Stimulated activated CD4-positive, alpha-beta T cell treated with anti-CD3 and anti-CD28 coated beads, TNF-alpha, amount 100 ng/mL, for 48 hours (primary cell): ENCODE data around the gene VPS8.
"Not testable (repeated sequence)": the region's sequence is repeated elsewhere in the genome, so short reads cannot be mapped to it uniquely, and the experiment has no call there.

Experiments
- DNase-seq, 3 donors: peaks; one replicate each; pipeline ENCODE4 v3.0.0-alpha.2; 2020; ENCODE audit warnings: low read depth in 3 of 3

Gene VPS8

DNA sequence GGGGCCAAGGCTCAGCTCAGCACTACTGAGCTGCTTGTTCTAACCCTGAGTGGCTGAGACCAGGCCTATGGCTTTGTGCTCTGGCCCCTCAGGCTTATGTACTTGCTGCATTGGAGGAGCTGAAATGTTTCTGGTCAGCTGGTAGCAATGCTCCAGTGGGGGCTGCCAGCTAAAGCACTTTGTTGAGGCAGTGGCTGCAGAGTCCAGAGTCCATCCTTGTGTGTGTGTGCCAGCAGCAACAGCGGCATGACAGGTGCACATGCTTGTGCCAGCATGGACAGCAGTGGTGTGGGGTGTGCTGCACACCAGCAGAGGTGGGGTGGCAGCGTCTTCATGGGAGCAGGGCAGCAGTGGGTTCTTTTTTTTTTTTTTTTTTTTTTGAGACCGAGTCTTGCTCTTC lies 169.1 kb downstream of the VPS8 start:
- DNase-seq = no peak

DNA sequence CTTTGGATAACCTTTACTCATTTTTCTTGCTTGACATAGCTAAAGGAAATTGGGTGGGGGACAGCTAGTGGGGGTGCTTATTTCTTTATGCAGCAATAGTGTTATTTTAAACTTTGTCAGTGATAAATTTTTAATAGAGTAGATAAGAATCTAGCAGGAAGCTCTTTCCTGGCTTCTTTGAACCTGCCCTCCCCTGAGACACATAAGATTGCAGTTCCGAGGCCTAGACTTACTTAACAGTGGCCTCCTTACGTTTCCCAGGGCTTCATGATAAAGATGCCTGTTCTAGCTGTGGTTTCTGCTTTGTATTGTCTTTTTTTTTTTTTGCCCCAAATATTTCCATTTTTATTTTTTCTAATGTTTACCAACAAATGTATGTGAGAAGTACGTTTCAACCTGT lies 170.1 kb downstream of the VPS8 start:
- DNase-seq = no peak

DNA sequence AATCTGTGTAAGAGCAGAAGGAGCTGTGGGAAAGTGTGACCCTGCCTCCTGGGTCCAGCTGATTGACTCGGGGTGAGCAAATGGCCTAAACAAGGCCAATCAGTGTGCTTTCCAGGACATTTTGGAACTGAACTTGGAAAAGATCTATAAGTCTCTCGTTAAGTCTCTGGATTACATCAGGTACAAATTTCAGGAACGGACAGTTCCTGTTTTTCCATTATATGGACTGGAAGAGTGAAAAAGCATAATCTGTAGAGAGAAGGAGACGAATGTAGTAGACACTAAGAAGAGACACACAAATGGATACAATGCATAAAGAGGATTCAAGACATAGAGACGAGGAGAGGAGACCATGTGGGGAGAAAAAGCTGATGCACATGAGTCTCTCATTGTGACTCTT lies 173.6 kb downstream of the VPS8 start:
- DNase-seq = no peak

DNA sequence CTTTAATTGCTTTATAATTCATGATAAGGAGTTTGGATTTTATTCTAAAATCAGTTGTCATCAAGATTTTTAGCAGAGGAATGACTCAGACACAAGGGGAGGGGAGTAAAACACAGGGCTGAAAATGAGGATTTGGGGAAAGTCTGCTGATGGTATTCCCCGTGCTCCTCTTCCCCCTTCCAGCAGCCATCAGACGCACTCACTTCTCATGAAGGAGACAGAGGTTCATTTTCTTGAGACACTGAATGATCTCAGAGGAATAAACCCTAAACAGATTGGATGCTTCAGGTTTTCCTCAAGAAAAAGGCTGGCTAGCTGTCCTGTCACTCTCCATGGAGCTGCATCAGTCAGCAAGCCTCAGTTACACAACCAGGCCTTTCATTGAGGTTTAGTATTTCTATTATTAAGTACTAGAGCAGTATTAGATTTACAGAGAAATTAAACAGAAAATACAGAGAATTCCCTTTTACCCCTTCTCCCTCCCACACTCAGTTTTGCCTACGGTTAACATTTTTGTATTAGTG lies 174.5 kb downstream of the VPS8 start:
- DNase-seq = no peak

DNA sequence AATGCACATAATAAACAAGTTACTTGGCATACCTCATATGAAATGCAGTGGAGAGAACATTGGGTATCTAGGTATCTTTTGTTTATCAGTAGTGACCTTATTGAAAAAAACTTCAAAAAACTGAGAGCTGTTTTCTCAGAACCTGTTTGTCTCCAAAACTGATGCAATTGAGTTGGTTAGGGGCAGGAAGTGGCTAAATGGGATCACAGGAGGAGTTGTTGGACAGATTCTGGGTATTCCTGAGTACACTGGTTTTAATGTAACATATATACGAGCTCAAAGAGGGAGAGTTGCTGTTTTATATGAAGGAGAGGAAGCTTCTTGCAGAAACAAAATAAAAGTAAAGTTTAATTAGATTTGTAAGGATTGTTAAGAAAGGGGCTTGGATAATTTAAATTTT lies 181.4 kb downstream of the VPS8 start:
- no peak for DNase-seq

DNA sequence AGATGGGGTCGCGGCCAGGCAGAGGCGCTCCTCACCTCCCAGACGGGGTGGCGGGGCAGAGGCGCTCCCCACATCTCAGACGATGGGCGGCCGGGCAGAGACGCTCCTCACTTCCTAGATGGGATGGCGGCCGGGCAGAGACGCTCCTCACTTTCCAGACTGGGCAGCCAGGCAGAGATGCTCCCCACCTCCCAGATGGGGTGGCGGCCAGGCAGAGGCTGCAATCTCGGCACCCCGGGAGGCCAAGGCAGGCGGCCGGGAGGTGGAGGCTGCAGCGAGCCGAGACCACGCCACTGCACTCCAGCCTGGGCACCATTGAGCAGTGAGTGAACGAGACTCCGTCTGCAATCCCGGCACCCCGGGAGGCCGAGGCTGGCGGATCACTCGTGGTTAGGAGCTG lies 191.9 kb downstream of the VPS8 start:
- DNase-seq = not testable (repeated sequence)

DNA sequence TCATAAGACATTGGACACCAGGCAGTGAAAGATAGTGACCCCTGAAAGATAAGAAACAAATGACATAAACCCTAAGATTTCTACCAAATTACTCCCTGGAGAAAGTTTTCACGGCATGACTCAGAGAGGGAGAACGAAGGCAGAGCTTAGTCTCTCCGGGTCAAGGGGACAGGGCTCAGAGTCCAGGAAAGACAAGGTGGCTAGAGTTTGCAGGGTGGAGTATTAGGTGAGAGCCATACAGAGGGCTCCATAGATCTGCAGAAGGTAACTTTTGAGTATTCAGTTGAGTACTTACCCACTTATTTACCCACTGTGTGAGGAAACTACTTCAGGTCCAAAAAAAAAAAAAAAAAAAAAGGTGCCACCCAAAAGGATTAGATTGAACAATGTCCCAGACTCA lies 197.7 kb downstream of the VPS8 start:
- no peak for DNase-seq

DNA sequence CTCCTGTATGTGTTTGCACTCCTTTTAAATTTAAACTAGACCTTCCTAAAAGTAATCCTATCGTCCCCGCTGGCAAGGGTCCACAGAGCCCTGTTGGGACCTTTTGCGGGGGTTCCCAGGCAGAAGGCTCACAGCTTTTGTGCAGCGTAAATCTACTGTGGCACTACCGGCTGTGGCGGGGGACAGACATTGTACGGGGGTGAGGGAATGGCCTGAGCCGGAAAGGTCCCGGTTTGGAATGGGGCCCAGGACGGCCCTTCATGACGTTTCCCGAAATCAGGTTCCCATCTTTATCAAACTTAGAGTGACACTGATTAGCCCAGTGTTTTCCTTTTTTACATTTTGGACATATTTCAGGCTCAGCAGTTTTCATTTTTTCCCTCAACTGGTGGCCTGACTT lies 205.6 kb downstream of the VPS8 start:
- not testable (repeated sequence) for DNase-seq

DNA sequence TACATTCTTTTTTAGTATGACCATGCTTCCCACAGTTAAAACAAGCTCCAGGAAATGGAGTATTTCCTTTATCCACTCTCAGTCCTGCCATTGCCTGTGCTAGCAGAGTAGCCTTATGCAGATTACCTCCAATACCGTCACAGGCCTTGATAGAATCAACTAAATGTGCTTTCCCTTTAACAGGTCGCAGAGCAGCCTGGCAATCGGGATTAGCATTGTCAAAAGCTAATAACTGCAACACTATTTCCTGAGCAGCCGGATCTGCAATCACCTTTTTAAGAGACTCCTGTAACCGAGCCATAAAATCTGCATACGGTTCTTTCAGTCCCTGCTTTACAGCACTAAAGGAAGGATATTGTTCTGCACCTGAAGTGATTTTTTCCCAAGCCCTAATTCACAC lies 206.0 kb downstream of the VPS8 start:
- not testable (repeated sequence) for DNase-seq

DNA sequence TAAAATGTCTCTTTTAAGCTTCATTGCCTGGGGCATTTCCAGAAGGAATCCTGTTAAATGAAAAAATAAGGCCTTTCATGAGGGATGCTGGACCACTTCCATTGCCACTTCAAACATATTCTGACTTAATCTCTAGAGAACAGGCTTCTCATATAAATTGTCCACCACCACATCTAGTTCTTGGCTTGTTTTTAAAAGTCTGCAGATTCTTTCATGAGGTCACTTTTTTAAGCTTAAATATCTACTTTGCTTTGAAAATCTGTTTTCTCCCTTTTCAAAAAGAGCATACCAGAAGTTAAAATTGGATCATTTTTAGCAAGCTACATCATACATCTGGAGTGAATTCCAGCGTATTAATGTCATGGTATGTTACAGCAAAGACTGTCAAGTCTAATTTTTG lies 209.3 kb downstream of the VPS8 start:
- no peak for DNase-seq

DNA sequence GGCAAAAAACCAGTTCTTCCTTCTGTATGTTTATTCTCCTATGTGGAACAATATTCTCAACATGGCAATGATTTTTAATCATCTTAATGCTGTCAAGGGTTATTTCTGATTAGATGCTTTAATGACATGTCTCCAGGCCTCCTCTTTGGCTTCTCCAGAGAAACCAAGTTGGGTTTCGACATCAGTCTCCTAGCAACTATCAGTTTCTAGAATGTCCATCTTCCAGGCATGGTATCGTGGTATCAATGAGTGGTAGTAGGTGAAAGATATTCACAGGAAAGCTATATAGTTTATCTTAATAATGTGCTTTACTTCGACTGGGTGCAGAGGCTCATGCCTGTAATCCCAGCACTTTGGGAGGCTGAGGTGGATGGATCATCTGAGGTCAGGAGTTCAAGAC lies 212.4 kb downstream of the VPS8 start:
- DNase-seq = no peak

DNA sequence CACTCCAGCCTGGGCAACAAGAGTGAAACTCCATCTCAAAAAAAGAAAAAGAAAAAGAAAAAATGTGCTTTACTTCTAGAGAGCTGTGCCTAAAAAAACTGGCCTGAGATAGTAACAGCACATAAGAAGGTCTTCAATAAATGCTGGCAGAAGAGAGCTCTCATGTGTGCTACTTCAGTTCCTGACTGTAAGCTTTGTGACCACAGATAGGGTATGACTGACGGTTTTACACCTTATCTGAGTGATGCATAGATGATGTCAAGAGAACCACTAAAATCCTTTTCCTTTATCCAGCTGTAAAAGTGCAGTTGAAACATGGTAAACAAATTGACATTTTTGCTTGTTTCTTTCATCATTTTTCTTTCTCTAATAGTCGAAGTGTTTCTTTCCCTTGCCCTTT lies 213.0 kb downstream of the VPS8 start:
- no peak for DNase-seq

DNA sequence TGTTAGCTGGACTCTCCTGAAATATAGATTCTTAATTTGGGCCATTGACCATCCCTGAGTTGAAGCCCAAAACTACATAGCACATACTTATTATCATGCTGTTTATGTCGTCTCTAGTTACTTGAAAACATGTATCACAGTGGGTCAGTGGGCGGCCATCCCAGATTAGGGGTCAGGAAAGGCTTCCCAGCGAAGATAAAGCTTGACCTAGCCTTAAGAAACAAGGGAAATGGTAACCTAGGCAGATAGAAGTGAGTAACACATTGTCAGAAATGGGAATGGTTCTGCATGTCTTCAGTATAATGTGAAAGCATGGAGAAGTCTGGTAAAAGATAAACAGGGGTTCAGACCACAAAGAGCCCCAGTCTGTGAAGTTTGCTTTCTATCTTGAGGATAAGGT lies 216.2 kb downstream of the VPS8 start:
- DNase-seq = no peak

DNA sequence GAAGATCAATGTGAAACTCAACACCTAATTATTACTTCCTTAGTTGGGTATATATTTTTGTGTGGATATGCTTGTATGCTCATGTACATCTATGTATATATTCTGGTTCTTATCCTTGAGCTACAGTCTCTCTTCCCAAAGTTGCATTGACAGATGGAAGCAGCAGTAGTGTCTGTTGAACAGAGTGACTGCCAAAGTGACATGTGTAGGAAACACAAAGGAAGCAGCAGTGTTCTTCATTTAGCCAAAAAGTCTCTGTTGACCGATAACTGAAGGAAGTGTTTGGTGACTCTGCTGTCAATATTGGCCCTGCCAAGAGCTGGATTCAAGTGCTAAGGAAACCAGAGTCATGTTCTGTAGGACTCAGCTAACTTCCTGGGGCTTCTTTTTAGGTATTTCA lies 217.1 kb downstream of the VPS8 start:
- DNase-seq = no peak

DNA sequence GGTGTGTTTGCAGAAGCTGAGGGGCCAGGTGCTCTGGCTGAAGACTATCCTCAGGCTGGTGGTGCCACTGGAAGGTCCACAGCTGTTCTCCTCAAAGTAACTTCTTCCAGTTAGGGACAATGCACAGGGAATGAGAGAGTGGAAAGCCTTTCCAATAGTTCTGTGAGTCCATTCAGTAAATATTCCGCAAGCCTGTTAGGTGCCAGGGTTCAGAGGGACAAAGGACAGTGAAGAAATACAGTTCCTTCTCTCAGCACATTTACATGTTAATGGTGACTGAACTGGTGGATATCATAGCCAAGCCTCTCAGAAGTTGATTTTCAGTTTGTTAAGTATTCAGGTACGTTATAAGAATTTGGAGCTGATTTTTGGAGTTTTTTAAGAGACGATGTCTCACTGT lies 218.4 kb downstream of the VPS8 start:
- no peak for DNase-seq

DNA sequence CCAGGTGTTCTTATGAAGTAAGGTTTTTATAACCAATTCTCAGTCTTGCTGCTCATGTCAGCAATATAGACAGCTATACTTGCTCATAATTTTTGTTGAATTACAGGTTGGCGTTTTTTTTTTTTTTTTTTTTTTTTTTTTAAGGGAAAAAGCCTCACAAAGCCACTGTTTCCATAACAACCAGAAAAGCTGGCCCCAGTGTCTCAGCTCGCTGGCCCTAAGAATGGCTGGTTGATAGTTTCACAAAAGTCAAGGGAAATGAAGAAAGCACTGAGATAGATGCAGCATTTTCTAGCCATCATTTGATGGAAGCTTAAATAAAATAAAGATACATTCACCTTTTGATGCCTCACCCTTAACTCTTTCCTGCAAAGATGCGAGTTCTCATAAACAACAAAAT lies 219.0 kb downstream of the VPS8 start:
- no peak for DNase-seq

DNA sequence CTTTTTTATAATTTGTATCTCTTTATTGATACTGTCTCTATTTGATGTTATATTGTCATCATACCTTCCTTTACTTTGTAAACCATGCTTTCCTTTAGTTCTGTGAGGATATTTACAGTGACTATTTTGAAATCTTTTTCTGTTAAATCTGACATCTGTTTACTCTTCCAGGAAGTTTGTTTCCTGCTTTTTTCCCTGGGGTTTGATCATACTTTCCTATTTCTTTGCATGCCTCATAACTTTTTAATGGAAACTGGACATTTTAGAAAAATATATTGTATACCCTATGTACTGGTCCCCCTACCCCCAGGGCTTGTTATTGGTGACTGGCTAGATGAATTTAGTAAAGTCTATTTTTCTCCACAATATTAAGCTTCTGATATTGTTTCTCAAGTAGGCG lies 225.8 kb downstream of the VPS8 start:
- DNase-seq = no peak

DNA sequence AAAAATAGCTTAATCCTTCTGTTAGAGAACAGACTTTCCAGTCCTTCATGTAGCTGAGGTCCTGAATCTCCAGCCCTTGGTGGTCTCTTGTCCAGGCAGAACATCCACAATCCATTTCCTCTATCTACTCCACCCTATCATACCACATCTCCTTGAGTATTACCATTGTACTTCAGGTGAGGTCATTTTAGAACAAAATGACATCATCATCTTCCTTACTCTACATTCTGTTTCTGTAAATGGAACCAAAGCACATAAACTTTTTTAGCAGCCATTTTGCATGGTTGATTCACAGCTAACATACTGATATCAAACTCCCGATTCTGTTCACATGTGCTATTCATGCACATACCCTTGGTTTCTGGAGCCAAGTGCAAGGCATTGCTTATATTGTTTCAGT lies 228.5 kb downstream of the VPS8 start:
- no peak for DNase-seq

DNA sequence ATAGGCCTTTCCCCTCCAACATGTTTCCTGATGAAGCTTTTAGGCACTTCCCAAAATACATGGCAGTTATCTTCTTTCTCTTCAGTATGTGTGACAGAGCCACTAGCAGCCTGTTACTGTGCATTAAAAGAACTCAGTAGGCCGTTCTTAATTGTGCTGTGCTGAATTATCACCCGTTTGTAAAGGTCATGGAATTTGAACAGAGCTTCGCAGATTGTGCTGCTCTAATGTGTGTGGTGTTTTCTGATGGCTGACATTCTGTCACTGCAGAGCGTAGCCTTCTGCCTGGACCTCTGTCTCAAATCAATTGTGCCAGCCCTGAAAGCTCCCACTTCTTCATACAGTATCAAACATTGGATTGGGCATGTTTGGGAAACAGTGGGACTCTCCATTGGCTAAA lies 229.6 kb downstream of the VPS8 start:
- no peak for DNase-seq

DNA sequence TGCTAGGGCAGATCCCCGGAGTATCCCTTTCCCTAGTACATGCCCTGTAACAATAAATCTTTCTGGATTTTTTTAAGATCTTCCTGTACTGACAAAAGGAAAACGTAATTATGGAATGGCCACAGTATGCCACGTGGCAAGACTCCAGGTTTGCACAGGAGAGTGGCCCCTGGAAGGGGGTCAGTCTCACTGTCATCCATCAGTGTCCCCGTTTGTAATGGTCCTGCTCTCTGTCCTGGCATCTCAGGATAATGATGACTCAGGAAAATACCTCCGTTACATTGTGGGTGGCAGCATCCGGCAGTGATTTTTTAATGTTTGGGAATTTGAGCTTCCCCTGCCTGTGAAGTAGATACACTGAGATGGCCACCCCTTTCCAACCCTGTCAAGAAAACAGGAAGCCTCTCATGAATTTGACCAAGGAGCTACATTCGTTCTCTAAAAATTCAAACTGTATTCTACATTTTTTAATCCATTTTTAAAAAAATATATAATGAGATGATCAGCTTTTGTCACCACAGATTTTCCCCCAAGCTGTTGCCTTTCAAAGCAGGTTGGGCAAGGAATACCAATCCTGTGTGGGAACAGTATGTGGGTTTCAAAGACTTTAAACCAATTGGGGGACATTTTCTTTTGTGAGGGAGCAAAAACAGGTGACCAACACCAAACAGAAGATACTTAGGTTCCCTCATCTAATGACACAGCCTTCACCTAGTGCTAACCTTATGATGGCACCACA lies 230.5 kb downstream of the VPS8 start:
- DNase-seq = no peak

DNA sequence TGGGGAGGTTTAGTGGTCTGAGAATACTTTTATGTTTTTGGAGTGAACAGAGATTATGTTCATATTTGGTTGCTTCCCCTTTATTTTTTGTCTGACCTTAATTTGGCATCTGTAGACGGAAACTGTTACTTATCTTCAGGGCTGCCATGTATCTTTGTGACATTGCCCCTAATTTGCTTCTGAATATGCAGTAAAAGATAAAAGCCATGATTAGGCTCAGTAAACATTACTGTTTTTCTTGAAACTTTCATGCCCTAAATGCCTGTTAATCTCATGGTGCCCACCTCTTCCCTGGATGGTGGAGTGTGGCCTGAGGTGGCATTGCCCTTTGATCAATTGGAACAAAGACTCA lies 234.2 kb downstream of the VPS8 start:
- DNase-seq = no peak

DNA sequence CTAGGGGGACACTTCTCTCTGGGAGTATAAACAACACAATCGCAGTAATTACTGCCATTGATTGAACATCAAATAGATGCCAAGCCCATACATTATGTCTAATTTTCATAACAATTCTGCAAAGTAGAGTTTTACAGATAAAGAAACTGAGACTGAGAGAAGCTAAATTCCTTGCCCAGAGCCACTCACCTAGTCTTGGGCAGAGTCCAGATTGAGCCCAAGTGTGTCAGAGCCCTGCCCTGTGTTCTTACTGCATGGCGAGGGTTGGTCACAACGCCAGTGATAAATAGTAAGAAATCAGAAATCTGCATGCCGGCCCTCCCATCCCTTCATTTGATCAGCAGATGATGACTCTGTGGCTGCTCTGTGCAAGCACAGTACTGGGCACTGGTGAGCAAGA lies 234.6 kb downstream of the VPS8 start:
- no peak for DNase-seq

DNA sequence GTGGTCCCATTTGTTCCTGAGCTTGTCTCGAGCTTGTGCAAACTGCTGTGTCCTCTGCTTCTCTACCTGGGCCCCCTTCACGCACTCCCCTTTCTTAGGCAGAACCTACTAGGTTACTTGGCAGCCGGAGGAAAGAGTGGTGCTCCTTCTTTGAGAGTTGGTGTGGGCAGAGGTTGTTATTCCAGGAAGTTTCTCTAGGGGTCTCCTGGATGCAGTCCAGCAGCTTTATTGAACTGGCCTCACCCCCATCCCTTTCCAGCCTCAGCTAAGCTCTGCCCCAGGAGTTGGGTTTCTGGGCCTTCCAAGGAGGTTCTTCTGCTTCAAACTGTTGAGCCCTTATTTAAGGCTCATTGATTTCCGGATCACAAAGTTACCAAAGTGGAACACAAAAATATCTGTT lies 237.7 kb downstream of the VPS8 start:
- DNase-seq = no peak

DNA sequence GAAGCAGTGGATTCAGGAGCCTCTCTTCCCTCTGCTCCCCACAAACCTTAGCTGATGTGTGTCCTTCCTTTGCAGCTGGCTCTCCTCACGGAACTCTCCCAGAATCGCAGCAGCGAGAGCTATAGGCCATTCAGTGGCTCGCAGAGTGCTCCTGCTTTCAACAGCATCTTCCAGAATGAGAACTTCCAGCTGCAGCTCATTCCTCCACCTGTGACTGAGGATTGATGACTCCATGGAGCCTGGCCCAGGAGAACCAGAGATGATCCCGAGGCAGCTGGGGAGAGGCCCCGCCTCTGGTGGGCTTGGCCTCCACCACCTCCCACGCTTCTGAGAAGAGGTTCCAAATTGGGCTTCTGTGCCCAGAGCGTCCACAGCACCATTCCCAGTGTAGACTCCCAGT lies 239.8 kb downstream of the VPS8 start:
- no peak for DNase-seq
